HCT116 (cell line): ENCODE data around the gene PCDHGB3. TPM values are rescaled to one million over a fixed set of nuclear protein-coding genes. Genes with fewer than 3 reads are reported as not detected.

Source experiments
- ATAC-seq: fragments of 200-7000 bp; cut with Tn5 transposase; 2 replicates; pipeline ENCODE4 v1.9.1; 2020; ENCODE audit warnings: mild to moderate bottlenecking, moderate library complexity
- BruUV-seq: library from RNA; stranded (reverse); fragments of 400-500 nt; replicated peaks from 2 replicates; lab custom pipeline; 2021; lab: Mats Ljungman, UMichigan
- CTCF ChIA-PET: fragments of 300-600 bp; sonication (Branson Sonifier 250); formaldehyde crosslinking; loops from one replicate; lab custom pipeline; 2021; ENCODE audit warnings: antibody characterized with exemption; lab: Charles Lee
- POLR2A ChIA-PET: fragments of 300-600, 350-600 bp; sonication (Branson Sonifier 250); formaldehyde crosslinking; loops from one replicate; lab custom pipeline; 2021; ENCODE audit warnings: antibody characterized with exemption; lab: Charles Lee
- RAD21 ChIA-PET, 2 experiments: fragments of 300-600 bp; sonication (Branson Sonifier 250); formaldehyde crosslinking; loops; one replicate each; lab custom pipeline; 2023; ENCODE audit warnings: low total read pairs in 2 of 2; ENCODE audit not compliant: uncharacterized antibody in 2 of 2, unreplicated experiment in 2 of 2, low non-redundant PET in 1 of 2; lab: Charles Lee
- DNase-seq: peaks from one replicate; pipeline ENCODE4 v3.0.0-alpha.2; 2010; ENCODE audit warnings: low read depth, low spot score
- H2AFZ ChIP-seq: fragments of 200-600 bp; shearing (Covaris generic), sonication (generic); 2 replicates; pipeline ENCODE4 v1.6.1; 2017; ENCODE audit warnings: low read depth, mixed run types, mixed read lengths, antibody characterized with exemption, low read length; ENCODE audit not compliant: poor library complexity, severe bottlenecking
- H3K27ac ChIP-seq: 2 replicates; pipeline ENCODE4 v1.5.1; 2012; ENCODE audit warnings: low read depth, low read length
- H3K27me3 ChIP-seq: fragments of 200-600 bp; sonication (generic); 2 replicates; pipeline ENCODE4 v1.6.1; 2016; ENCODE audit warnings: mixed run types, low read length, mixed read lengths; ENCODE audit not compliant: insufficient read depth
- H3K36me3 ChIP-seq, 2 experiments: fragments of 200-500 bp in 1 of 2; fragments of 200-600 bp in 1 of 2; sonication (Bioruptor generic) in 1 of 2; sonication (generic) in 1 of 2; 2 replicates each; pipeline versions ENCODE4 v1.5.1 to v1.6.1; 2014 to 2016; ENCODE audit warnings: low read length in 2 of 2, inconsistent platforms in 1 of 2, mixed read lengths in 1 of 2, mixed run types in 1 of 2; ENCODE audit not compliant: insufficient read depth in 2 of 2, control insufficient read depth in 1 of 2
- H3K4me1 ChIP-seq, 2 experiments: fragments of 200-600 bp in 1 of 2; sonication (generic) in 1 of 2; 2 replicates each; pipeline versions ENCODE4 v1.5.1 to v1.6.1; 2012 to 2017; ENCODE audit warnings: low read length in 2 of 2, inconsistent platforms in 1 of 2, mild to moderate bottlenecking in 1 of 2, mixed read lengths in 1 of 2, mixed run types in 1 of 2, moderate library complexity in 1 of 2; ENCODE audit not compliant: insufficient read depth in 2 of 2, control insufficient read depth in 1 of 2
- H3K4me2 ChIP-seq: fragments of 200-600 bp; sonication (generic); 2 replicates; pipeline ENCODE4 v1.6.1; 2017; ENCODE audit warnings: mixed run types, low read length, mixed read lengths
- H3K4me3 ChIP-seq, 2 experiments: fragments of 200-600 bp in 1 of 2; sonication (generic) in 1 of 2; replicated peaks in 1 of 2; 2 replicates each; pipeline ENCODE4 v1.5.1; 2011 to 2016; ENCODE audit warnings: low read length in 2 of 2, control low read depth in 1 of 2, low read depth in 1 of 2, mild to moderate bottlenecking in 1 of 2, mixed read lengths in 1 of 2, mixed run types in 1 of 2
- H3K79me2 ChIP-seq: fragments of 200-600 bp; sonication (generic); 2 replicates; pipeline ENCODE4 v1.6.1; 2017; ENCODE audit warnings: mild to moderate bottlenecking, mixed run types, low read length, moderate library complexity, mixed read lengths; ENCODE audit not compliant: insufficient read depth
- H3K9ac ChIP-seq: fragments of 200-600 bp; sonication (generic); 2 replicates; pipeline ENCODE4 v1.6.1; 2016; ENCODE audit warnings: low read length, mixed read lengths
- H3K9me2 ChIP-seq: fragments of 200-600 bp; sonication (generic), shearing (Covaris generic); 2 replicates; pipeline ENCODE4 v1.6.1; 2017; ENCODE audit warnings: mixed run types, mild to moderate bottlenecking, moderate library complexity; ENCODE audit not compliant: insufficient read depth
- H3K9me3 ChIP-seq, 2 experiments: fragments of 200-500 bp in 1 of 2; fragments of 200-600 bp in 1 of 2; sonication (Bioruptor generic) in 1 of 2; sonication (generic) in 1 of 2; 2 replicates each; pipeline ENCODE4 v1.6.1; 2014 to 2017; ENCODE audit warnings: low read length in 2 of 2, mixed read lengths in 2 of 2, inconsistent platforms in 1 of 2, low read depth in 1 of 2, mild to moderate bottlenecking in 1 of 2, mixed run types in 1 of 2, moderate library complexity in 1 of 2; ENCODE audit not compliant: control insufficient read depth in 1 of 2, insufficient read depth in 1 of 2
- H4K20me1 ChIP-seq: fragments of 200-600 bp; sonication (generic), shearing (Covaris generic); 2 replicates; pipeline ENCODE4 v1.6.1; 2017; ENCODE audit warnings: mixed run types, mild to moderate bottlenecking, moderate library complexity; ENCODE audit not compliant: insufficient read depth
- CBX3 ChIP-seq: IDR thresholded peaks from 2 replicates; pipeline ENCODE4 v1.6.1; 2012; ENCODE audit warnings: low read depth
- CEBPB ChIP-seq: IDR thresholded peaks from 2 replicates; pipeline ENCODE4 v1.6.1; 2012; ENCODE audit warnings: low read depth
- EGR1 ChIP-seq: IDR thresholded peaks from 2 replicates; pipeline ENCODE4 v1.6.1; 2012; ENCODE audit warnings: low read depth
- ELF1 ChIP-seq: IDR thresholded peaks from 2 replicates; pipeline ENCODE4 v1.6.1; 2012; ENCODE audit warnings: low read depth, borderline replicate concordance
- EZH2 ChIP-seq: fragments of 200-600 bp; sonication (generic); IDR thresholded peaks from 2 replicates; pipeline ENCODE4 v1.6.1; 2017; ENCODE audit warnings: antibody characterized with exemption, mixed run types
- EZH2phosphoT487 ChIP-seq: fragments of 200-600 bp; IDR thresholded peaks from 2 replicates; pipeline ENCODE4 v1.6.1; 2018; ENCODE audit warnings: antibody characterized with exemption, borderline replicate concordance
- JUND ChIP-seq: IDR thresholded peaks from 2 replicates; pipeline ENCODE4 v1.6.1; 2012
- POLR2A ChIP-seq: IDR thresholded peaks from 2 replicates; pipeline ENCODE4 v1.7.0; 2011; ENCODE audit warnings: borderline replicate concordance; ENCODE audit not compliant: insufficient read depth, insufficient read length; ENCODE audit errors: extremely low read depth
- POLR2AphosphoS5 ChIP-seq: IDR thresholded peaks from 2 replicates; pipeline ENCODE4 v1.6.1; 2011; ENCODE audit warnings: mild to moderate bottlenecking, low read depth, low read length, moderate library complexity
- RAD21 ChIP-seq: IDR thresholded peaks from 2 replicates; pipeline ENCODE4 v1.6.1; 2012; ENCODE audit warnings: low read depth, mild to moderate bottlenecking
- REST ChIP-seq: IDR thresholded peaks from 2 replicates; pipeline ENCODE4 v1.6.1; 2012; ENCODE audit warnings: low read depth
- SP1 ChIP-seq: IDR thresholded peaks from 2 replicates; pipeline ENCODE4 v1.6.1; 2012; ENCODE audit warnings: low read depth
- YY1 ChIP-seq: IDR thresholded peaks from 2 replicates; pipeline ENCODE4 v1.6.1; 2011; ENCODE audit warnings: low read length, low read depth, moderate library complexity, mild to moderate bottlenecking; ENCODE audit not compliant: insufficient replicate concordance; ENCODE audit errors: extremely low read depth
- ZNF274 ChIP-seq: fragments of 200-500 bp; sonication (Bioruptor generic); IDR thresholded peaks from 2 replicates; pipeline ENCODE4 v1.6.1; 2014; ENCODE audit warnings: mild to moderate bottlenecking, low read depth, low read length, inconsistent platforms
- intact Hi-C: fragments of 100-400 bp; cut with micrococcal nuclease; formaldehyde crosslinking; loops from 2 replicates; pipeline ENCODE4 v1.10.0; 2022
- total RNA-seq: library from RNA; stranded (reverse); gene quantifications from one replicate; pipeline ENCODE4 v1.2.1, GENCODE V29; 2021; ENCODE audit not compliant: unreplicated experiment

Gene PCDHGB3
- total RNA-seq, 1 experiment from 2014 or later: 0.10 TPM

GRCh38 chr5:141356950-141357349 lies 13.1 kb upstream of the PCDHGB3 start:
- H3K4me2 ChIP-seq: no peak overlapping the region
- H3K27ac ChIP-seq: no peak overlapping the region
- DNase-seq: no peak
- no peaks in the 10 kb centered on the region for H4K20me1 ChIP-seq
- no TSS peak for BruUV-seq
- no peak overlapping the region for H3K9ac ChIP-seq
- H2AFZ ChIP-seq: no peak overlapping the region
- no peak for TF ChIP-seq EZH2
- TF ChIP-seq EZH2phosphoT487: no peak
- TF ChIP-seq JUND: no peak
- no peak for TF ChIP-seq REST
- no peak for TF ChIP-seq SP1
- TF ChIP-seq RAD21: no peak
- TF ChIP-seq ZNF274: no peak
- TF ChIP-seq CBX3: no peak
- TF ChIP-seq CEBPB: no peak
- no peak for TF ChIP-seq POLR2AphosphoS5
- TF ChIP-seq ELF1: no peak
- TF ChIP-seq POLR2A: no peak
- no peak for TF ChIP-seq YY1
- no peak for TF ChIP-seq EGR1
- H3K27me3 ChIP-seq: no peaks in the 10 kb centered on the region
- no peak for ATAC-seq
- H3K79me2 ChIP-seq: no peaks in the 10 kb centered on the region
- H3K4me3 ChIP-seq: no peak overlapping the region
- H3K4me1 ChIP-seq: no peaks in the 10 kb centered on the region
- no peaks in the 10 kb centered on the region for H3K9me2 ChIP-seq
- ChIA-PET RAD21 (no interaction called here), POLR2A (no interaction called here), CTCF (interaction anchor here (0.5 kb wide), 1 partner anchor 134 kb away, joined by 3 read pairs; the partner anchor contains the start of gene PCDHB14)
- no peaks in the 10 kb centered on the region; a peak in 2 of 4 replicates for H3K9me3 ChIP-seq
- intact Hi-C loops: no loop called here
- no peaks in the 10 kb centered on the region for H3K36me3 ChIP-seq
